CD4-positive, alpha-beta T cell treated with Interleukin-12 subunit alpha and Interleukin-12 subunit beta, for 1 hour (primary cell): Measurements from ENCODE around the gene C19orf85.

Experiments used
- DNase-seq: peaks from one replicate; pipeline ENCODE4 v3.0.0-alpha.2; 2020

The C19orf85 gene

DNA sequence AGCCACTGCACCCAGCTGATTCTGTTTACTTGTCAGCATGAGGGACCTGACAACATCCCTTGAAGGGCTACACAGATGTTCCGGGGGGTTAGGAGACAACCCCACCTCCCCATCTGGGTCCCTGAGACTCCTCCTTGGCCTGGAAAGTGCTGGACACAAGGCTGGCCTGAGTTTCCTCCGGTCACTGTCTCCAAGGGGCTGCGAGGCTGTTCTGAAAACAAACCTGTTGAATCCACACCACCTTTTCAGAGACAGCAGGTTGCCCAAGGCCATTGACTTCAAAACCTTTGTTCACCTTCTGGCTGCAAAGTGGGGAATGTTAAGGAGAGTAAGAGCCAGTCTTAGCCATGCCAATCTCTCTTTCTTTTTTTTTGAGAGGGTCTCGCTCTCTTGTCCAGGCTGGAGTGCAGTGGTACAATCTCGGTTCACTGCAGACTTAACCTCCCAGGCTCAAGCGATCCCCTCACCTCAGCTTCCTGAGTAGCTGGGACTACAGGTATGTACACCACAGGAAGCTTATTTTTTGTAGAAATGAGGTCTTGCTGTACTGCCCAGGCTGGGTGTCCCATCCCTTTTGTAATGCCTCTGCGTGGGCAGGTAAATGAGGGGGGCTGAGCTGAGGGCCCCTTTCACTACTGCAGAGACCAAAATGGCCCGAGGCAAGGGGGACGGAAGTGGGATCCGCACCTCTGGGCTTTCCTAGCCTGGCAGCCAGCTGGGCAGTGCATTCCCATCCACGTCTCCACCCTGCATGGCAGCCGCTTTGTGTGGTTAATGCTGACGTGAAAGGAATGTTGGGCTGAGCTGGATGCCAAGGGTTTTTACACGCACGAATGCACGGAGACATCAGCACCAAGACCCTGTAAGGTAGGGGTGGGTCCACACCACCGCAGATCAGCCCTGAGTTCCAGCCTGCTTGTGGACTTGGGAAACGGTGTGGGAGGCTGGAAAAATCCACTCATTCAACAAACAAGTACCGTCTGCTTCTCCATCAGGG lies 10.0 kb upstream of the C19orf85 start:
- DNase-seq, result no peak

- no peak for DNase-seq
Measured at GRCh38 chr19:55473225-55474012, 8.9 kb upstream of the C19orf85 start.

DNA sequence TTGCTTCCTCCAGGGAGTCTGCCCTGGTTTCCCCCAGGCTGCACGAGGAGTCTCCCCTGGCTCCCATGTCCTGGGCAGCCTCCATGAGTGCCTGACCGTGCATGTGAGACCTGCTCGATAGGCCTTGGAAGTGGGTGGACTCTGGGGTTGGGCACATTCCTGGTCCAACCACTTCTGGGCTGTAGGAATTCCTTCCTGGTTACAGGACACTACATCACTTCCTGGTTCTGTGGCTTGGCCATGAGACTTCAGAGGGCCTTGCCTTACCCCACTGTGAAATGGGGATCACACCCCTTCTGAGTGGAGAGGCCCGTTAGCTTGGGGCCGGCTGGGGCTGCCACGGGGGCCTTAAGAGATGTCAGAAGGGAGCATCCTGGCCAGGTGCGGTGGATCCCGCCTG lies 7.9 kb upstream of the C19orf85 start:
- no peak for DNase-seq

- no peak for DNase-seq
Measured at GRCh38 chr19:55471266-55471665, 6.7 kb upstream of the C19orf85 start.

DNA sequence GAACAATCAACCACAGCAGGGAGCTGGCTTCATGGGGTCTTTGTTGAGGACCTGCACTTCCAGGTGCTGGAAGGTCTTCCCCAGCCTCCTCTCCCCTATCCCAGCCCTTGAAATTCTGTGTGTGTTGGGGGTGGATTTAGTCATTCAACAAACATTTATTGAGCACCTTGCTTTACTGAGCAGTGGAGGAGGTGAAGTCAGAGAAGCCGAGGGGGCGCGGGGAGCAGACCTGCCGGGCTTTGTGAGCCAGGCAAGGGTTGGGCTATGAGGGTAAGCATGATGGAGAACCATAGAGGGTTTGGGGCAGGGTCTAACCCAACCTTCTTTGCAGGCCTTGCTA lies 3.5 kb upstream of the C19orf85 start:
- DNase-seq, result no peak

- peak; percentile 71 for DNase-seq
Measured at GRCh38 chr19:55467236-55468053, 2.9 kb upstream of the C19orf85 start.

GRCh38 chr19:55466241-55466614 lies 1.7 kb upstream of the C19orf85 start:
- DNase-seq, result no peak

DNA sequence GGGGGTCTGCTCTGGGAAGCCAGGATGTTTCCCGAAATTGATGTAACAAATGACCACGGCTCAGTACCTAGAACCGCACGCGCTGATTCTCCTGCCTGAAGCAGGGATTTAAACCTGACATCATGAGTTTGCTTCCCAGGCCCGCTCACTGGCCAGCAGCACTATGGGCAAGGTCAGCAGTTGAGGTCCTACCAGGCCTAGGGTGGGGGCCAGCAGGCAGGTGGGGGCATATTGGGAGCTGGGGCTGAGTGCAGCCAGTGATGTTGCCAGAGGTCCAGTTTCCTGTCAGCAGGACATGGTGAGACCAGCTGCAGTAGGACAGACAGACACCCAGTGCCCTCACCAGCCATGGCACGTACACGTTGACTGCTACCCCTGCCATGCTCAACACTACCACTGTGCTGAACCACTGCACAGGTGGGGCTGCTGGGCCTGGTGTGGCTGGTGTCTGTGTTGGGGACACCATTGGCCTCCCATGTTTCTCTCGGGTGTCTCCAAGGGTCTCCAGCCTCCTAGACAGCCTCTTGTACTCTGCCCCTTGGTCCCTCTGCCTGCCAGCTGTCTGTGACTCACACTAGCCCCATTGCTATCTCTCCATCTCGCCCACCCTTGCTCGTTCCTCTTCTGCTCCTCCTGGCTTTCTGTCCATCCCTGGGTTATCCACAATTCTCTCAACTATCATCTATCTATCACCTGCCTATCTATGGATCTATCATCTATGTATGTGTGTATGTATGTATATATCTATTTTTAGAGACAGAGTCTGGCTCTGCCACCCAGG lies 1.1 kb upstream of the C19orf85 start:
- no peak for DNase-seq

- DNase-seq, result no peak
Measured at GRCh38 chr19:55464039-55464661, 401 bp downstream of the C19orf85 start.

GRCh38 chr19:55463583-55464031 lies 944 bp downstream of the C19orf85 start:
- no peak for DNase-seq

- no peak for DNase-seq
Measured at GRCh38 chr19:55462722-55463121, 1.8 kb downstream of the C19orf85 start.

DNA sequence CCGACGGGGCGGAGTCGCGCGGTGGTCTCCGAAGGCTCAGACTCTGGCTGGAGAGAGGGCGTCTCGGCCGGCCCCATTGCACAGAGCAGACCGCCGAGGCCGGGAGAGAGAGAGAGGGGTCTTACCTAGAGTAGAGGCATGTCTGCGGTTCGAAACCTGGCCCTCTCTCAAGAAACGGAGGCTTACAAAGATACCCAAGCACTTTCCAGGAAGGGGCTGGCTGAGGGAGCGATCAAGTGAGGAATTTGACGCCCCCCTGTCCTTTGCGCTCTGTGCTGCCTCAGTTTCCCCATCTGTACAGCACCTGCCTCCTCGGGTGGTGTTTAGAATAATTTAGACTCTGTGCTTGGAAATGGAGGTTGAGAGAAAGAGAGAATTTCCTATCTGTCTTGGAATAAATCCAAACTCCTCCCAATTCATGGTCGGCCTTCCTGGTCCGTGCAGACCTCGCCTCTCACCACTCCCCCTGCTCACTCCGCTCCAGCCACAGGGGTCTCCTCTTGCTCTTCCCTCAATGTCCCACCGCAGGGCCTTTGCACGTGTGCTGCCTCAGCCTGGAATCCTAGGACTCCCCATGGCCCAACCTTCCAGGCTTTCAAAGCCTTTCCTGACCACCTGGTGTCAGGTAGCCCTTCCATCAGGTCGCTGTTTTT lies 2.5 kb downstream of the C19orf85 start:
- DNase-seq, result no peak

DNA sequence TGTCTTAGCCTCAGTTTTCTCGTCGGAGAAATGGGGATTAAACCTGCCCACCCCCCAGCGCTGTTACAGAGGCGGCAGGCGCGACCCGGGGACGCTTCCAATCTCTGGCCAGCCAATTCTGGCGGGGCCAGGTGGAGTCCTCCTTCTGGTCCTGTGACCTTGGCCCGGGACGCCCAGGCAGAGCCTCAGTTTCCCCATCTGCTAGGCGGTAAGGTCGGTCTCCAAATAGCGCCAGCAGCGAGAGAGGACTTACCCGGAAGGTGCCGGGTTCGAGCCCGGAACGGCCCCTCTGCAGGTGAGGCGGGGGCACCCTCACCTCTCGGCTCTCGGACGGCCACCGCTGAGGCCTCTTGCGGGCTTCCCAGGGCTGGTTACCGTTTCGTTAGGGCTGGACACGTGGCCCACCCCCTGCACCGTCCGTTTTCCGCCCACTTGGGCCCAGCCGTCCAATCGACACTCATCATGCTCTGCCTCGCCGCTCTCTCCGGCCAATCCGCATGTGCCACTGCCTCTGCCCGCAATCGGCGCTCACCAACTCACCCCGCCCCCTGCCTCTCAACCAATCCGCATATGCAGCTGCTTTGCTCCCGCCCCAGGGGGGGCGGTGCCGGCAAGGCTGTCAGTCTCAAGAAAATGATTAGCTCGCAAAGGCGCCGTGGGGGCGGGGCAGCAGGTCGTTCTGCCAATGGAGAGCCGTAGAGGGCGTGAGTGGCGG lies 3.1 kb downstream of the C19orf85 start, which contains the start of gene ISOC2:
Gene ISOC2 (minus strand): TSS at position 384 of the 715 bp plus-strand sequence. CDS start 5,156 bp downstream, outside the sequence.
- DNase-seq, result peak; percentile 100

DNA sequence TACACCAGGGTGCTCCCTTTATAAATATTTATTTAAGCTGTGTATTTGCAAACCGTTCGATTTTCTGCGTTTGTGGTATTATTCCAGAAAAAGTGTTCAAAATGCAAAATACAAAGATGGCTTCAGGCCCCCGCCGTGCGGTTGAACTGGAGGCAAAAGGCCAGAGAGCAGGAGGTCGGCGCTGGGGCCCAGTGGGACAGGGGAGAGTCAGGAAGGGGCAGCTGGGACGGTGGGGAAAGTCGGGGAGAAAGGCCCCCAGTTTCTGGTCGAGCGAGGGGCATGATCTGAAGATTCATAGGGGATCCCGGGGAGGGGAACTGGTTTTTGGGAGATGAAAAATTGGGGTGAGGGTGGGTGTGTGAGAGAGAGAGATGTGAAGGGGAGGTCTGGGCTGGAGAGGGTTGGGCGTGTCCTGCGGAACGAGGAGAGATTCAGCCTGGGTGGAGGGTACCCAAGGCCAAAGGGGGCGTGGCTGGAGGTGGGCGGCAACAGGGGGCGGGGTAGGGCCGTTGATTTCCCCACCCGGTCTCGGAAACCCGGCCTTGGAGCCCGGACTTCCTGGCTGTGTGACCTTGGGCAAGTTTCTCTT lies 3.8 kb downstream of the C19orf85 start:
- DNase-seq, result peak; percentile 34

GRCh38 chr19:55459950-55460657 lies 4.4 kb downstream of the C19orf85 start:
- DNase-seq, result no peak

- DNase-seq, result no peak
Measured at GRCh38 chr19:55459551-55459949, 5.0 kb downstream of the C19orf85 start.

DNA sequence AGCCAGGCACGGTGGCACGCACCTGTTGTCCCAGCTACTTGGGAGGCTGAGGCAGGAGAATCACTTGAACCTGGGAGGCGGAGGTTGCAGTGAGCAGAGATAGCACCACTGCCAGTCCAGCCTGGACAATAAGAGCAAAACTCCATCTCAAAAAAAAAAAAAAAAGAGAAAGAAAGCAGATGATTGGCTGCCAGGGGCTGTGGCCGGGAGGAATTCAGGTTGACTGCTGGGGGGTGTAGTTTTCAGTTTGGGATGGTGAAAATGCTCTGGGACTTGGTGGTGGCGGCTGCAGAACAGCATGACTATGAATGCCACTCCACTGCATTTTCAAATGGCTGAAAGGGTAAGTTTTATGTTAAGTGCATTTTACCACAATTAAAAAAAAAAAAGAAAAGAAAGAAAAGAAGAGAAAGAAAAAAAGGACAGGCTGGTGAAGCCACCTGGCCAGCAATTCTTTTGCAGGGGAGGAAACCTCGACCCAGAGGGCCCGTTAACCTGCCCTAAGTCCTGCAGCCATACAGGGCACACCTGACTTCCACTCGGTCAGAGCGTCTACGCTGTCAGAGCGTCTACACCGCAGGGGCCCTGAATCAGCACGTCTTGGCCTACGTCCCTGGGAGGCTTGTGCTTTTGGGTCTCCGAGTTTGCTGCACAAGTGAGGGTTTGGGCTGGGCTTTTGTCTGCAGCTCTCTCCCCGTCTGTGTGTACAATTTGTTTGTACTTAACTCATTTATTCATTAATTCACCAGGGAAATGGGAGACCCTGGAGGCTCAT lies 6.7 kb downstream of the C19orf85 start:
- no peak for DNase-seq

- DNase-seq, result no peak
Measured at GRCh38 chr19:55456347-55456746, 8.2 kb downstream of the C19orf85 start.
